Heart left ventricle (tissue), 13 donors: ENCODE results near the gene CA14.
"Not testable (repeated sequence)": the region's sequence is repeated elsewhere in the genome, so short reads cannot be mapped to it uniquely, and the experiment has no call there.

ENCODE experiments used
- POLR2A ChIP-seq, 2 donors: fragments of 450-650 bp; IDR thresholded peaks; one replicate each; pipeline ENCODE4 v1.6.1; 2017; ENCODE audit warnings: antibody characterized with exemption in 2 of 2, mild to moderate bottlenecking in 2 of 2, moderate library complexity in 2 of 2
- TF ChIP-seq, protein P1 (sequence below), 12 donors: fragments of 200-600 bp; sonication (generic) in 4 of 12; IDR thresholded peaks; one replicate each; pipeline versions ENCODE4 v1.5.0 to v1.8.0; 2018 to 2022; ENCODE audit warnings: antibody characterized with exemption in 12 of 12, mild to moderate bottlenecking in 5 of 12
- donor health status: ischemic (EF 13 %, LVEDD 7.1; RV severe dilation, severe dysfunction).
- donor health status: DM: no; HTN: yes; CAD: no.
- donor health status: DM: no; HTN: no; CAD: no.
- donor health status: ischemic (EF 25% LVEDD 6.9; RV normal size, moderate dysfunction).
- donor health status: ischemic (EF 25% LVEDD 5.7; RV mildly dilated, moderate dysfunction).
- donor health status: ischemic (EF 35%, LVEDD 5.7; RV mildly dilated, moderate dysfunction).
- donor health status: nonischemic (EF 11% LVEDD 7.7; RV severe dilation, severe dysfunction).
- donor health status: DM: yes; HTN: yes; CAD: no.
- donor health status: PGD.
- donor health status: ischemic (EF 29% LVEDD 5.4; RV normal size, mild dysfunction).
- donor health status: nonischemic (EF 23%, LVEDD 6.1; RV moderate dilation, normal function).

DNA sequence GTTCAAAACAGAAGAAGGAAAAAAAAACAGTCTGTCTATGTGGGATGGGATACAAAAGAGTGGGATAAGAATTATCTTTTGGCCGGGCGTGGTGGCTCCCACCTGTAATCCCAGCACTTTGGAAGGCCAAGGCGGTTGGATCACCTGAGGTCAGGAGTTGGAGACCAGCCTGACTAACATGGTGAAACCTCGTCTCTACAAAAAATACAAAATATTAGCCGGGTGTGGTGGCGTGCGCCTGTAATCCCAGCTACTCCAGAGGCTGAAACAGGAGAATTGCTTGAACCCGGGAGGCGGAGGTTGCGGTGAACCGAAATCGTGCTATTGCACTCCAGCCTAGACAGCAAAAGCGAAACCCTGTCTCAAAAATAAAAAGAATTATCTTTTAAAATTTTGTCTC, 20.4 kb upstream of the CA14 start:
- TF ChIP-seq, protein P1, sequence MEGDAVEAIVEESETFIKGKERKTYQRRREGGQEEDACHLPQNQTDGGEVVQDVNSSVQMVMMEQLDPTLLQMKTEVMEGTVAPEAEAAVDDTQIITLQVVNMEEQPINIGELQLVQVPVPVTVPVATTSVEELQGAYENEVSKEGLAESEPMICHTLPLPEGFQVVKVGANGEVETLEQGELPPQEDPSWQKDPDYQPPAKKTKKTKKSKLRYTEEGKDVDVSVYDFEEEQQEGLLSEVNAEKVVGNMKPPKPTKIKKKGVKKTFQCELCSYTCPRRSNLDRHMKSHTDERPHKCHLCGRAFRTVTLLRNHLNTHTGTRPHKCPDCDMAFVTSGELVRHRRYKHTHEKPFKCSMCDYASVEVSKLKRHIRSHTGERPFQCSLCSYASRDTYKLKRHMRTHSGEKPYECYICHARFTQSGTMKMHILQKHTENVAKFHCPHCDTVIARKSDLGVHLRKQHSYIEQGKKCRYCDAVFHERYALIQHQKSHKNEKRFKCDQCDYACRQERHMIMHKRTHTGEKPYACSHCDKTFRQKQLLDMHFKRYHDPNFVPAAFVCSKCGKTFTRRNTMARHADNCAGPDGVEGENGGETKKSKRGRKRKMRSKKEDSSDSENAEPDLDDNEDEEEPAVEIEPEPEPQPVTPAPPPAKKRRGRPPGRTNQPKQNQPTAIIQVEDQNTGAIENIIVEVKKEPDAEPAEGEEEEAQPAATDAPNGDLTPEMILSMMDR (IDR thresholded peaks at IDR 0.05), result not testable (repeated sequence)
- TF ChIP-seq POLR2A (IDR thresholded peaks at IDR 0.05), result not testable (repeated sequence)
